HuH-7 (cell line): ENCODE data around the gene ACSS1.

Experiments
- DNase-seq: peaks from one replicate; pipeline ENCODE4 v3.0.0; 2011; ENCODE audit warnings: low spot score

Gene ACSS1

DNA sequence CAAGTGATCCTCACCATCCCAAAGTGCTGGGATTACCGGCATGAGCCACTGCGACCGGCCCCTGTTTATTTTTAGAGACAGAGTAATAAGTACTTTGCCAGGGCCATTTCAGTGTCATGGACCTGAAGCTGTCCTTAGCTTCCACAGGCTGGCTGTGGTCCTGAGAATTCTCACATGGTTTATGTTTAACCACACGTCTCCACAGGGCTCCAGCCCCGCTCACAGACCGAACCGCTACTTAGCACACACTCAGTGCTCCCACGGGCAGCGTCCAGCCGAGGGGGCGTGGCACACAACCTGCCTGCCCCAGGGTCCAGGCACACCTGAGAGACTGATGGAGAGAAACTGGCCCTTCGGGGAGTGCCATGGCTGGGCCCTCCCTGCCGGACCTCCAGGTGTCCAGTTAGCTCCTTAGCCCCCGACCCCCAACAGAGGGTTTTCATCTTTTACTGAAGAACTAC lies 11.7 kb downstream of the ACSS1 start:
- DNase-seq: no peak

DNA sequence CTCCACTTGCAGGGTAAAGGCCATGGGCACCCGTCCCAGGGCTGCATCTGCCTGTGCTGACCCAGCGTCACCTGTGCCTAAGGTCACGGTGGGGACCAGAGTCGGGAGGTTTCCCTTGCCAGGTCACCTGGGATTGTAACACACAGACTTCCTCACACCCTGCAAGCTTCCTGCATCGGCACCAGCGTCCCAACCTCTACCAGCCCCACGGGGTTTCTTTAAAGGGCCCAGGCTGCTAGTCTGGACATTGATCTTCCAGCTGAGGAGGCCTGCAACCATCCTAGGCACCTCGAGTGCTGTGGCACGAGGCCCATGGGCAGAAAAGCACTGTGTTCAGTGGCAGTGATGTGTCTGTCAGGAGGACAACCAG lies 12.6 kb downstream of the ACSS1 start:
- no peak for DNase-seq

DNA sequence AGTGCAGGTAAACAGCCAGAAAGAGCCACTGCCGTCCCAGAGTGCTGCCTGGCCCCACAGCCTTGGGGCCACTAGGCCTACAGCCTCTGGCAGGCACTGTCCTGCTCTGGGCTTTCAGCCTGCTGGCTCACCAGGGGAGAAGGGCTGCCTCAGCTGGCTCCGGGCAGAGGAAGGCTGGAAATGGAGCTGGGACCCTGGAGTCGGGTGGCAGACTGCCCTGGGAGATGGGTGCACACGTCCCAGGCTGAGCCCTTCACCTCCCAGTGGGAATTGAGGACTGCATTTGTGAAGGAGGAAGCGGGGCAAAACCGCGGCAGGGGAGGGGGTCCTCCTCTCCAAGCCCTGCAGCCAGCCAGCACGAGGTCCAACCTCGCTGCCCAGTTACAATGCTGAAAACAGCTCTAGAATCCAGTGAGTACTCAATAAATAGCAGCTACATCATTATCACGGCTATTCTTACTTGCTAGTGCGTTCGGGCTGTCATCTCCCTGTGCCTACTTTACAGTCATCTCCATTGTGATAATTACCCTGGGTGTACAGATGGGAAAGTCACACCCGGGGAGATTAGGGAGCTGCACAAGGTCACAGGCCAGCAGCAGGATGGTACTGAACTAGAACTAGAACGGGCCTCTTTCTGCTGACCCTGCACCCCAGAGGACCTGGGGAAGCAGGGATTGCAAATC lies 13.1 kb downstream of the ACSS1 start:
- DNase-seq: no peak

DNA sequence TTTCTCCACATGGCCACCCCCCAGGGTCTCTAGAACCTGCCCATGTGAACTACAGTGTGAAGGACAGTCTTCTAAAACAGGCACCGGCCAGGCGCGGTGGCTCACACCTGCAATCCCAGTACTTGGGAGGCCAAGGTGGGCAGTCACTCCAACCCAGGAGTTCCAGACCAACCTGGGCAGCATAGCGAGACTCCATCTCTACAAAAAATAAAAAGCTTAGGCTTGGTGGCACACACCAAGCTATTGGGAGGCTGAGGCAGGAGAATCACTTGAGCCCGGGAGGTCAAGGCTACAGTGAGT lies 13.7 kb downstream of the ACSS1 start:
- no peak for DNase-seq

DNA sequence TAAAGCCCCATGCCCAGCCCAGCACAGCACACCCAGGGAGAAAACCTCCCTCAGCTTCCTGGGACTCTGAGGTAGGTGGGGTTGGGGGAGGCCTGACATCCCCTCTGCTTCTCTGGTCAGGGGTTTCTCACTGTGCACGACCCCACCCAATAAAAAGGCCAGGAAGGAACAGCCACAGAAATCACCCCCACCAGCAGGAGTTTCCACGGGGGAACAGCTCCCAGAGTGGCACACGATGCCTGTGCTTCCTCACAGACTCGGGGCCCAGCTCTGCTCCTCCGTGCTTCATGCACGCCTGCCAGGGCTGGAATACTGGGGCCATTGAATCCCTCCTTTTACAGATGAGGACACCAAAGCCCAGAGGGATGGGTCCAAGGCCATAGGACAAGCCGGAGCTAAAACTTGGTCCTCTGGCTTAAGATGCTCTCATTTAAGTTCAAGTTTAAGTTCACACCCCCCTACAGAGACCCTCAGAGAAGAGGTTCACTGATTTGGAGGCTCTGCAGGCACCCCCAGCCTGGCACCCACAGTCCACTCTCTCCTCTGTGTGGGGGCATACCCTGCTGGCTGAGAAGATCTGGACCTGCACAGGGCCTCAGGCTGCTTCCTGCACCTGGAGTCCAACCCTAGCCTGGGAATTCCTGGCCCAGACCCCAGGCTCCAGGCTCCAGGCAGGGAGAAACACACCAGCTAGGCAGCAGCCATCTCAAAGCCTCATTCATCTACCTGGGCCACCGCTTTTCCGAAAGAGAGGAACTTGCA lies 14.3 kb downstream of the ACSS1 start:
- no peak for DNase-seq

DNA sequence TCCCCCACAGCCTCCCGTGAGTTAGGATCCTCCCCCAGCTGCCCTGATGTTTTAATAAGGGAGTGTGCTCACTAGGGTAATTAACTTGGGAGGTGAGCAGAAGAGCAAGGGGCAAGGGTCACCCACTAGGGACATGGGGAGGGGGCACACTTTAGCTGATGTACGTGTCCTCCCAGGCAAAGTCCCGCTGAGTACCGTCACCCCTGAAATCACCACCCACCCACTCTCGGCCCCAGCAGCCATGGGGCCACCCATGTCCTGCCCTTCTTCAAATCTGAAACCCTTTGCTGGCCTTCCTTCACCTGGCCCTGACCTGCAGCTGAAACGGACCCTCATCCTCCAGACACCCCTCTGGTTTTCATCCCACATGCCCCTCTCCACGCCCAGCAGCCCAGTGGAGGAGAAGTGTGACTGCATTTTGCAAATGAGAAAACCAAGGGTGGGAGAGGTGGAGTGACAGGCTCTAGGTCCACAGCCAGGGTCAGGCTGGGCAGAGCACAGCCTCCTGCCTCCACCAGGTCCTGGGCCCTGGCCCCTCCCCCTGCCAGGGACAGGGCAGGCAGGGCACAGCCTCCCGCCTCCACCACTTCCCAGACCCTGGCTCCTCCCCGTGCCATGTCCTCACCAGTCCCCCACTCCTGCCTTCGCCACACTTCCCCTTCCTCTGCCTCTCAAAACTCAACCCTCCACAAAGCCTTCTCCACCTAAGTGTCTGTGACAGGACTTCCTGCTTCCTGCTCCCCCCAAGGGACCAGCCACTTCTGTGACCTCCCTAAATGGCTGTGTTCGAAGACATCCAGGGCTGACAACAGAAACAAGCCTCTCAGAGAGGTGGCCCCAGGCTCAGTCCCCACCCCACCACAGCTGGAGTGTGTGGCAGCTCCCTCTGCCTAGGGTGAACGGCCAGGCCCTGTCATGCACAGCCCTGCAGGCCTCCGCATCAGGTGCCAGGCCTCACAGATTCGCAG lies 15.1 kb downstream of the ACSS1 start:
- no peak for DNase-seq

DNA sequence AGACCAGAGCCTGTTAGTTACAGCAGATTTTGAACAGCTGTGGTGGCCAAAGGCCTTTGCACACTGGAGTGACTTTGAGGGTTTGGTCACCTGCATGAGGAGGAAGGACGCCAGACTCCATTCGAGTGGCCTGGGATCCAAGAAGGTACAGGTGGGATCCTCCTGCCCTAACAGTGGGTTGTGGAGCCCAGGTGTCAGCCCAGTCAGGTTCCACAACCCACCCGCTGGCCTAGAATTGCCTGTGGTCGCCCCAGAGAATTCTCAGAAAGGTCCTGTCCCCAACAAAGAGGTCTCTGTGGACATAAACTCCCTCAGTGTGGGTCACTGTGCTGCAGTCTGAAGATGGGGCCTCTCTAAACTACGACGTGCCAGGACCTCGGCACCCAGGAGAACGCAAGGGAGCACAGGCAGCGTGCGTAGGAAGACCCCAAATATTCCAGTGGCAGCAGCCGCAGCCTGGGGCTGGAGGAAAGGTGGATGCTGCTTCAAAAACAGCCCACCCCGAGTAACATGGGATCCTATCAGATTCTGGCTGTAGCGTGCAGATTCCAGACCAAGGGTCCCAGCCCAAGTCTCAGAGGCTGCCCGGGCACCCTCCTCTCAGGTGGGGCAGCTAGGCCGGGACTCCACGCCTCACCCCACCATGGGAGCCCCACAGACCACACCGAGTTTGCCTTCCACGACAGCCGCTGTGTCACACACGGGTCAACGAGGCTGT lies 16.0 kb downstream of the ACSS1 start:
- DNase-seq: no peak

DNA sequence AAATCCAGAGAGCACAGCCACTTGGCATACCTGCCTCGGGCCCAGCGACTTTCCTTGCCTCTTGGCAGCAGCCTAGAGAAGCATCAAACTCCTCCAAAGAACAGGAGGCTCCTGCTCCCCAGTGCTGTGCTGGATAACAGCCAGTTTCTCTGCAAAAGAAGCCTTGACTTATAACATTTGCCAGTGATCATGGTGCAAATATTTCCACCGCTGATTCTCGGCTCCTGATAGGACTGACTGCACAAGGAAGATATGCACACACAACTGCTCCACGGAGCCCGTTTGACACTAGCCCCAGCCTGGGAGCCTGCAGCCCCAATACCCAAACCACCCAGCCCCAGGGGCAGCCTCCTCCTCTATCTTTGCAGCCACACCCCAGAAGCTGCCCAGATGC lies 17.5 kb downstream of the ACSS1 start:
- DNase-seq: no peak

DNA sequence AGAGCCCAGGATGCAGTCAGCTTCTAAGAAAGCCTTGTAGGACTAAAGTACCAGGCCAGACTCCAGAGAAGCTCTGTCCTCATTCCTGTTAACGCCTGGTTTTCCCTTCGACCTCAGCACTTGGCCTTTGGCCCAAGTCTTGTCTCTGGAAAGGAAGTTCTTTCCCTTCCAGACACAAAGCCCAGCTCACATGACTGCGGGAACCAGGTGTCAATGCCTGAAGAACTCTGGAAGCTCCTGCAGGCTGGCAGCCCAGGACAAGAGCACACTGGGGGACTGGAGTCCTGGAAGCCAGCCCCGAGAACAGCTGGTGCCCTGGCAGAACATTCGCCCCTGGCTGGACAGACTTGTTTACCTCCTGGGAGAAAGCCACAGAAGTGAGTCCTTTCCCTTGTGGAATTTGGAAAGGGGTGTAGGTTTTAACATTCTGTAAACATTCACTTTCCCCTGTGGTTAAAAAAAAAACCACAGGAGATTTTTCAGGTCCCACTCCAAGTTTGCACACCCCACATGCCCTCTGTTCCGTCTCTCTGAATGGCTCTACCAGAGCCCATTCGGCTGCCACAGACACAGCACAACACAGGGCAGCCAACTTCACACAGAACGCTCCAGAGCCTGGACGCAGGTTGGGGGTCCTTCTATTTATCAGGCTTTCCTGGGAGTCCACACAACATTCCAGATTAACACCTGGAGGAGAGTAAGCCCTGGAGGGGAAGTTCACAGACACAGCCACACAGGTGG lies 18.1 kb downstream of the ACSS1 start:
- DNase-seq: no peak

DNA sequence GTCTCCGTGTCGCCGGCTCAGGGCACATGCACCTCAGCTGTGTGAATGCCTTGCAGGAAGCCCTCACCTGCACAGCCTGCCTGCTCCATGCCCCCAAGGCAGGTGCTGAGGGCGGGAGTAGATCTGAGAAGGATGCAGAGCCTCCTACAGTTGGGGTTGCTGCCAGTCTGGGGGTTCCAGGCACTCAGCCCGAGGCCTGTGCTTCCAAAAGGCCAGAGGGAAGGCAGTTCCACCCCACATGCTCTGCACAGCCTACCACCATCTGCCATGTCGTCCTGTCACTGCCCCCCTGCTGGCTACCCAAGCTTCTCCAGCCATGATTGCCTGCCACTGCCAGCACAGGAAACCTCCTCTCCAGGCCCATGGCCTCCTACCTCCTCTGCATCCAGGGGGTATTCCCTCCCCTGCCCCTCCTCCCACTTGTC lies 19.3 kb downstream of the ACSS1 start:
- no peak for DNase-seq

DNA sequence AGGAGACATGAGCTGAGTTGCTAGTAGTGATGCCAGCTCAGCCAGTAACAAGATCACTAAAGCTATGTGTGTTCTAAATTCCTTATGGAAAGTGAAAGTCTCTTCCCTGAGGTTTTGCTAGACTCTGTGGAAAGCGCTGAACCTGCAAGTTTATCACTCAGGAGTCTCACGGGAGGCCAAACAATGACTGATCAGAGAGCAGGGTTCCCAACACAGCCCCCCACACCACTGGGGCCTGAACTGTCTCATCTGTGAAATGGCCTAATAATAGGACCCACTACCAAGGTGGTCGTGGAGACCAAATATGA lies 19.9 kb downstream of the ACSS1 start:
- DNase-seq: no peak

DNA sequence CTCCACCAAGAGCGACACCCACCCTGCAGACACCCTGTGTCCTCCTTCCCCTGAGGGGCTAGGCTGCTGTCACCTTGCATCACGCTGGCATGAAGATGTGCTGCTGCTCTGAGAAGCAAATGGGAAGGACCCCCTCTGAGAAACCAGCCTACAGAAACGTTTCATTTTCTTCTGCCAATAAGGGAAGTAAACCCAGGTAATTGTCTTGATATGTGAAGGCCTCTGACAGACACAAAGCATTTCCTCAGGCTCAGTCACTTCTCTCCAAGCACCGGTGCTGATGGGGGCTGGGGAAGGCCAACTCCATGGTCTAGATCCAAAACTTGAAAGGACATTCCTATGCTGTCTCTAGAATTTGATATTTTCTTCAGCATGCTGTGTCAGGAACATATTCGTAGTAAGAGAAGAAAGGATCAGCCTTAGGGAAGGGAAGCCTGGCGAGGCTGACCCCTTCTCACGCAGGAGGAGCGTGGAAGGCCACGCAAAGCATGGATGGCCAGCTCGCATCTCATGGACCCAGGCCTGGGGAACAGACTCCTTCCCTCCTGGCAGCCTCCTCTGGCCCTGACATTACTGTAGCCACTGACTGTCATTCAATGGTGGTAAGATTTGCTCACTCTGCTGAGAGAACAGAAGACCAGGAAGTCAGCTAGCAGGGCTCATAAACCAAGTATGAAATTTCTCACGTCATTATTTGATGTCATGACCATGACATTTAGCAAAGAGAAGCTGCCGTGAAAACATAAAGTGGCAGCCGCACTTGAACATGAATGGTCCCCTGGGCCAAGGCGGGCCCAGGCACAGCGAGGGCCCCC lies 20.4 kb downstream of the ACSS1 start:
- no peak for DNase-seq

DNA sequence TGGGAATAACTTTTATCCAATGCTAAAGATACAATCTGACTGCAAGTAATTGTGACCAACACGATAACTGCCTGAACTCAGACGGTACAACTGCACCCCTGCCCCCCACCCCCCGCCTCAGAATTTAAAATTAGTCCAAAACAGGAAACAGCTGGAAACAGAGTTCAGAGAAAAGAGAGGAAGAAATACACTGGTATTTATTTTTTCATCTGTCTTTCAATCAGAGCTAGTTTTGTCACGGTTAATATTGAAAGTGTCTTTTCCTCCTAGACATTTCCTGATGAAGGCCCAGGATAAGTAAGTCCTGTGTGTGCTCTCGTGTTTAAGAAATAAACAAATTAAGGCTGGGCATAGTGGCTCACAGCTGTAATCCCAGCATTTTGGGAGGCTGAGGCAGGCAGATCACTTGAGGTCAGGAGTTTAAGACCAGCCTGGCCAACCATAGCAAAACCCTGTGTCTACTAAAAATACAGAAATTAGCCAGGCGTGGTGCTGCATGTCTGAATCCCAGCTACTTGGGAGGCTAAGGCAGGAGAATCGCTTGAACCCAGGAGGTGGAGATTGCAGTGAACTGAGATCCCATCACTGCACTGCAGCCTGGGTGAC lies 21.5 kb downstream of the ACSS1 start:
- no peak for DNase-seq

DNA sequence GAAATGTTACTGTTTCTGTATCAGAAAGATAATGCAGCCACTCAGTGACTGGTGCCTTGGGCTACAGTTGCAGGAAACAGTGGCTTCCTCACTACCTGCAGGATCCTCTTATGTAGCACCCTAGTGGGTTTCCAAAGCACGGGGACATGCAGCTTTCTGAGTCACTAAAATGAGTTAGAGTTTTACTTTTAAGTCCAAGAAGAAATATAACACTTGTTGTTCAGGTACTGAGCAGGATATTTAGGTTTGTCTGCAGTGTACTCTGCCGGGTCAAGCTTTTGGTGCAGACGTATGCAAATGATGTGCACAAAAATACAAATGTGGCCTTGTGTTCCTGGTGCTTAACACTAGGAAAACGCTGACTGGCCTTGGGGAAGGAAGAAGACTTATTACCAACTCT lies 22.0 kb downstream of the ACSS1 start:
- DNase-seq: no peak

DNA sequence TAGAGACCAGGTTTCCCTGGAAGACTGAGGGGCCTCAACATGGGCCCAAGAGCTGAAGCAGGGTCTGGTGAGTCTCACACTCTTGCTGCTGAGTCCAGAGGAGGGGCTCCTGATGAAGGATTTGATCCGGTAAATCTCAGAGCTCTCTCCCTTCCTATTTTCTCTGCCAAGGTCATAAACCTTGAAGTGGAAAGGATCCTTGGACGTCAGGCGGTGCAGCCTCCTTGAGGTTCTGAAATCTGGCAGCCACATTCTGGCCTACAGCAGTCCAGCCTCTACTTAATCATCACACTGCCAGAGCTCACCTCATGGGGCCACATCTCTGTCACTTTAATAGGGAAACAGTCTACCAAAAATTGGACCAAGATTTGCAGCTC lies 24.0 kb downstream of the ACSS1 start:
- DNase-seq: no peak

DNA sequence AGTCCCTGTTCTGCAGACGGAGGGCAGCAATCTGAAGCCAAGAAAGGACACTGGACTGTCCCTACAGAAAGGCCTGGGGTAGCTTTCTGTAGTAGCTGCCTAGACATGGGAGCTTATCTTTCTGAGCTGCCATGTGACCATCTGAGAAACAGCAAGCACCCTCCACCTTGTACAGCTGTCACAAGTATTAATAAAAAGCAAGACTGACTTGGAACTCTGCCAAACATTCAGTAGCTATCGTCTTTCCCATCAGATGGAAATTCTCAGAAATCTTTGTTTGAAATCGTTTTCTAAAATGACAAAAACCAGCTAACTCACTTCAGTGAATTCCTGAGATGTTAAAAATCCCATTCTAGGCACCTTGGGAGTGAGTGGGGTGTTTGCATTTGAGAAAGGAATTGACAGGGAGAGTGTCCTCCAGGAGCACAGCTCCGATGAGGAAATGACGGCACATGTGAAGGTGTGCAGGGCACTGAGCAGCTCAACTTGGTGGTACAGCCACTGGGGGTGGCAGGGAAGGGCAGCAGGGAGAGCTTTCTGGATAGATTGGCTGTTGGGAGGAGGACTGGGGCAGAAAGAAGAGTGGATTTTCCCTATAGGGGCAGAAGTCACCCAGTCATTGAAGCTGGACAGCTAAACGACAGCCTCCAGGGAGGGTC lies 24.5 kb downstream of the ACSS1 start:
- no peak for DNase-seq

DNA sequence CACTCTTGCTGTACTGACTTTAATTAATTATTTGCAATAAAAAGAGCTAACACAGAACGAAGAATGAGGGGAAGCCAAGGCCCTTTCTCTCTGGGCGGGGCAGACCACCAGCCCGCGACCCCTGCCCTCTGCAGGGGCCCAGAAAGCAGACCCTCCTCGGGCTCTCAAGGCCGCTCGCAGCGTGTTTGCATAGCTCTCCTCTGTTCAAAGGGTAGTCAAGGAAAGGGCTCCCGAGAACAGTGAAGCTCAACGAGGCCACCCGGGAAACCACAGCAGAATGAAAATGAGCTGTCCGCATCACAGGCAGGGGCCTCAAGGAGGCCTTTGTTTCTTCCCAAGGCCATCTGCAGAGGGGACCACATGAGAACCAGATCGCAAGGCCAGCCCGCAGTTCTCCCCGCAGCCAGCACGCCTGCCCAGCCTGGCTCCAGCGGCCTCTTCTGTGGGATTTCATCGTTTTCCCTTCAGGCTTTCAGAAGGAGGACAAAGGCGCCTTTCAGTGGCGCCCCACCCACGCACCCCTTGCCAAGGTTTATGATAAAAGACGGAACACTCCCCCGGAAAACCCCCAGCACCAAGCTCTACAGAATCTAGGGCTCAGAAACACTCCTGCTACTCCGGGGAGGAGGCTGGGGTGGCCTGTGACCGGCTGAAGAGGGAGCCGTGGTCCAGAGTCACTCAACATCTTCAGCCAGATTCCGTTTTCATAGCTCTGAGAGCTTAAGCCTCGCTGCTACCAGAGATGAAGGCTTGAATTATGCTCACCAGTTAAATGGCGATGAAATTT lies 25.3 kb downstream of the ACSS1 start:
- DNase-seq: no peak

DNA sequence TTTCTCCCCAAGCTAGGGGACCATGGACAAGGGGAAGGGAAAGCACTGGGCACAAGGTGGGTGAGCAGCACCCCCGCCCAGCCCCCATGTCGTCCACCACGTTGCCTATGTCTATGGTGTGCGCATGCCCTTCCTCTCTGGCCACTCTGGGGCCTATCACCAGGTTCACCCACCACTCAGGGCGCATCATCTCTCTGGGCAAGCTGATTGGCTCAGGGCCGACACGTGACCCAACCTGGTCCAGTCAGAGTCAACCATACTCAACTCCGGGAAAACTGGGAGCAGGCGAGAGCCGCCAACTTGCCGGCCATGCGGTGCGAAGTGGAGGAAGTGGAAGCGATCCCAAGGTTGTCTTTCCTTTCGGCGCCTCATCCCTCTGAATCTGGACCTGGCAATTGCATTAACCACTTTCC lies 25.9 kb downstream of the ACSS1 start:
- no peak for DNase-seq

DNA sequence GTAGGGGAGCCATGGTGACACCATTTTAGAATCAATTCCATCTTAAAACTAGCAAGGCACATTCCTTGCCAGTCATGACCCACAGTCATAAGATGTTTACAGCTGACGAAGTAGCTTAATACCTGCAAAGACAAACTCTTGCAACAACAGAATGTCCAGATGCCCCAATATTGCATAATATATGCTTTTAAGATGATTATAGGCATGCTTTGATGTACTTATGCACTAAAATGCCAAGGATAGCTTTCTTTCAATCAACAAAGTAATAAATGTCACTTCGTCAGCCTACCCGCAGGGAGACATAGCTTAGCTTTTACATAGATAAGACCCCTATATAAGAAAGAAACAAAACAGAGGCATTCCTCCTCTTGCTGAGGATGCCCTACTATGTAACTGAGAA lies 26.7 kb downstream of the ACSS1 start:
- no peak for DNase-seq
